Natural killer cell (primary cell): ENCODE measurements around the gene PLSCR4. TPM values are rescaled to one million over a fixed set of nuclear protein-coding genes. Genes with fewer than 3 reads are reported as not detected.

Experiments used
- ATAC-seq, 3 donors: fragments of 150-1000 bp in 2 of 3; fragments of 200-7000 bp in 1 of 3; cut with Tn5 transposase; 1 replicate in 1 of 3; 2 replicates in 2 of 3; pipeline ENCODE4 v1.10.0; 2021; ENCODE audit warnings: mild to moderate bottlenecking in 2 of 3, moderate library complexity in 2 of 3
- DNase-seq, 2 donors: peaks; one replicate each; pipeline versions ENCODE4 v3.0.0 to v3.0.0-alpha.2; 2013 to 2021; ENCODE audit warnings: mixed read lengths in 1 of 2
- H3K27ac ChIP-seq: one replicate; pipeline ENCODE4 v1.5.1; 2013; ENCODE audit warnings: mild to moderate bottlenecking, low read length
- H3K27me3 ChIP-seq: one replicate; pipeline ENCODE4 v1.6.1; 2013; ENCODE audit warnings: low read length; ENCODE audit not compliant: control insufficient read depth, insufficient read depth
- H3K36me3 ChIP-seq: one replicate; pipeline ENCODE4 v1.6.1; 2013; ENCODE audit warnings: low read length; ENCODE audit not compliant: control insufficient read depth, insufficient read depth
- H3K4me1 ChIP-seq: one replicate; pipeline ENCODE4 v1.6.1; 2013; ENCODE audit warnings: low read length; ENCODE audit not compliant: control insufficient read depth, insufficient read depth
- H3K4me3 ChIP-seq: one replicate; pipeline ENCODE4 v1.5.1; 2013; ENCODE audit warnings: low read length
- H3K9me3 ChIP-seq: one replicate; pipeline ENCODE4 v1.6.1; 2013; ENCODE audit warnings: low read length; ENCODE audit not compliant: control insufficient read depth, insufficient read depth
- H3K27ac Mint-ChIP-seq, 2 donors: one replicate each; pipeline ENCODE4 v1.8.0; 2022; ENCODE audit warnings: mild to moderate bottlenecking in 2 of 2, mixed read lengths in 2 of 2, moderate library complexity in 1 of 2
- H3K27me3 Mint-ChIP-seq, 2 donors: one replicate each; pipeline ENCODE4 v1.8.0; 2022; ENCODE audit warnings: low read depth in 2 of 2, mixed read lengths in 2 of 2
- H3K36me3 Mint-ChIP-seq: one replicate; pipeline ENCODE4 v1.8.0; 2022; ENCODE audit warnings: mixed read lengths
- H3K4me1 Mint-ChIP-seq, 2 donors: one replicate each; pipeline ENCODE4 v1.8.0; 2022; ENCODE audit warnings: mixed read lengths in 2 of 2
- H3K4me3 Mint-ChIP-seq: one replicate; pipeline ENCODE4 v1.8.0; 2022; ENCODE audit warnings: mild to moderate bottlenecking, moderate library complexity, mixed read lengths
- H3K9me3 Mint-ChIP-seq, 2 donors: one replicate each; pipeline ENCODE4 v1.8.0; 2022; ENCODE audit warnings: mixed read lengths in 2 of 2
- whole genome bisulfite sequencing: methylation state at CpG from one replicate; pipeline ENCODE4 v1.1.7; 2013; ENCODE audit warnings: missing lambda C conversion rate; ENCODE audit not compliant: insufficient coverage; 5-methylcytosine and 5-hydroxymethylcytosine counted together
- intact Hi-C: fragments of 100-400 bp; cut with micrococcal nuclease; formaldehyde crosslinking; loops from one replicate; pipeline ENCODE4 v1.14.2; 2022
- total RNA-seq, 4 donors: library from RNA; stranded (reverse); fragments of 120-200 nt in 1 of 4; gene quantifications; one replicate each; pipeline versions ENCODE4 v1.2.3 to v1.2.4, GENCODE V29; 2013 to 2022
- TF ChIP-seq, protein P1 (sequence below): fragments of 200-600 bp; IDR thresholded peaks from one replicate; pipeline ENCODE4 v1.8.0; 2022; ENCODE audit warnings: antibody characterized with exemption

Gene PLSCR4
- total RNA-seq, 3 donors from 2014 or later (not counting 1 experiment from before 2014, with no cell fraction given): 0.11 to 0.21 TPM; not detected in 1

DNA sequence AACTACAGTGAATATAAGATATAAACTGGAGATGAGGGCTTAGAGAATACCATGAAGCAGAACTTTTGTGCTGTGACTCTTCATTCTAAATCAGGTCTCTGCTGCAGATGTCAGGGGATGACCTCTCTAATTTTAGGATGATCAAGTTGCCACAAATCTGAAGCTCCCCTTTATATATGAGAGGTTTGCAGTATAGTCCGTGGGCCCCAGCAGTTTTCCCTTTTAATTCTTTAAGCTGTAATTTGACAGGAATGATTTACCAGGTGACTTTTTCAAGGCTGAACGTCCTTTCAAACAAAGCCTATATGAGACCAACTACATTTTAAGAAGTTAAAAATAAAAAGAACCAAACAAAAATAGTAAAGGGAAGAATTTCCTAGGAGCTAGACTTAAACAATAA, 85.0 kb downstream of the PLSCR4 start:
- WGBS: no CpG with 5 or more reads among the region's 2 CpGs
- TF ChIP-seq, protein P1, sequence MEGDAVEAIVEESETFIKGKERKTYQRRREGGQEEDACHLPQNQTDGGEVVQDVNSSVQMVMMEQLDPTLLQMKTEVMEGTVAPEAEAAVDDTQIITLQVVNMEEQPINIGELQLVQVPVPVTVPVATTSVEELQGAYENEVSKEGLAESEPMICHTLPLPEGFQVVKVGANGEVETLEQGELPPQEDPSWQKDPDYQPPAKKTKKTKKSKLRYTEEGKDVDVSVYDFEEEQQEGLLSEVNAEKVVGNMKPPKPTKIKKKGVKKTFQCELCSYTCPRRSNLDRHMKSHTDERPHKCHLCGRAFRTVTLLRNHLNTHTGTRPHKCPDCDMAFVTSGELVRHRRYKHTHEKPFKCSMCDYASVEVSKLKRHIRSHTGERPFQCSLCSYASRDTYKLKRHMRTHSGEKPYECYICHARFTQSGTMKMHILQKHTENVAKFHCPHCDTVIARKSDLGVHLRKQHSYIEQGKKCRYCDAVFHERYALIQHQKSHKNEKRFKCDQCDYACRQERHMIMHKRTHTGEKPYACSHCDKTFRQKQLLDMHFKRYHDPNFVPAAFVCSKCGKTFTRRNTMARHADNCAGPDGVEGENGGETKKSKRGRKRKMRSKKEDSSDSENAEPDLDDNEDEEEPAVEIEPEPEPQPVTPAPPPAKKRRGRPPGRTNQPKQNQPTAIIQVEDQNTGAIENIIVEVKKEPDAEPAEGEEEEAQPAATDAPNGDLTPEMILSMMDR: no peak
- Histone ChIP-seq H3K4me1 (peaks cover 6% of the 10 kb centered on the region), H3K36me3 (no peaks in the 10 kb centered on the region), H3K27ac (no peak overlapping the region), H3K4me3 (no peak overlapping the region), H3K9me3 (no peaks in the 10 kb centered on the region), H3K27me3 (peaks cover 8% of the 10 kb centered on the region)
- DNase-seq (no peak), ATAC-seq (no peak)
- Mint-ChIP-seq H3K27me3 (peaks cover 12 to 20% of the 10 kb centered on the region in 2 donors), H3K36me3 (no peaks in the 10 kb centered on the region), H3K27ac (no peak overlapping the region), H3K9me3 (peaks cover 3 to 5% of the 10 kb centered on the region in 2 donors), H3K4me1 (no peaks in the 10 kb centered on the region), H3K4me3 (no peak overlapping the region)
- intact Hi-C loops: no loop called here

GRCh38 chr3:146164971-146165769, 85.7 kb downstream of the PLSCR4 start:
- Histone ChIP-seq H3K4me1 (peaks cover 10% of the 10 kb centered on the region), H3K27me3 (peaks cover 11% of the 10 kb centered on the region), H3K27ac (no peak overlapping the region), H3K9me3 (no peaks in the 10 kb centered on the region), H3K4me3 (no peak overlapping the region), H3K36me3 (no peaks in the 10 kb centered on the region)
- DNase-seq (no peak), ATAC-seq (no peak)
- Mint-ChIP-seq H3K4me1 (peaks cover 1% of the 10 kb centered on the region in 2 donors), H3K4me3 (no peak overlapping the region), H3K27me3 (peaks cover 15 to 22% of the 10 kb centered on the region in 2 donors), H3K9me3 (peaks cover 3 to 4% of the 10 kb centered on the region in 2 donors), H3K36me3 (no peaks in the 10 kb centered on the region), H3K27ac (no peak overlapping the region)
- TF ChIP-seq, protein P1: no peak
- 89% methylated on average over 7 of the region's 7 CpGs for WGBS
- intact Hi-C loops: no loop called here

- peaks cover 3% of the 10 kb centered on the region in 2 donors for H3K9me3 Mint-ChIP-seq
- Histone ChIP-seq H3K27me3 (peaks cover 11% of the 10 kb centered on the region), H3K36me3 (no peaks in the 10 kb centered on the region), H3K9me3 (no peaks in the 10 kb centered on the region), H3K4me1 (peaks cover 10% of the 10 kb centered on the region), H3K27ac (no peak overlapping the region), H3K4me3 (no peak overlapping the region)
- peaks cover 21 to 29% of the 10 kb centered on the region in 2 donors for H3K27me3 Mint-ChIP-seq
- peaks cover 5 to 8% of the 10 kb centered on the region in 2 donors for H3K4me1 Mint-ChIP-seq
- no peaks in the 10 kb centered on the region for H3K36me3 Mint-ChIP-seq
- no peak for ATAC-seq
- DNase-seq: no peak
- no peak overlapping the region for H3K4me3 Mint-ChIP-seq
- intact Hi-C loops: no loop called here
- TF ChIP-seq, protein P1: no peak
- H3K27ac Mint-ChIP-seq: no peak overlapping the region
These were observed 86.4 kb downstream of the PLSCR4 start for GRCh38 chr3:146164506-146164905.

DNA sequence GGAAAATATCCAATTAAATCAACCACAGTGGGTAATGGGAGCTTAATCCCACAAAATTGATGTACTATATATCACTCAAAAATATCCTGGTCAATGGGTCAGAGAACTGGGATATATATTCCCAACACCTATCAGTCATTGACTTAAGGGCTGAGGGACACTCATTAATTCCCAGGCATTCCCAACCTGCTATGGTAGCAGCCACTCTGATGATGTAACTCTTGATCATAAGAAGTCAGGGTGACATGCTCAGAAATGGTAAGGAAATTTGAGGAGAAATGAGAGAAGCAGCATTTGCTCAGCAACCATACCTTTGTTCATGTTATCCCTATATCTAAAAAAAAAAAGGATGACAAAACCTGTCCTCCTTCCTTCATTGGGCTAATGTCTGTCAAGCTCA, 86.8 kb downstream of the PLSCR4 start:
- Histone ChIP-seq H3K36me3 (no peaks in the 10 kb centered on the region), H3K27me3 (peaks cover 11% of the 10 kb centered on the region), H3K27ac (no peak overlapping the region), H3K4me3 (no peak overlapping the region), H3K9me3 (no peaks in the 10 kb centered on the region), H3K4me1 (peaks cover 10% of the 10 kb centered on the region)
- TF ChIP-seq, protein P1: no peak
- peaks cover 3% of the 10 kb centered on the region in 2 donors for H3K9me3 Mint-ChIP-seq
- peaks cover 21 to 33% of the 10 kb centered on the region in 2 donors for H3K27me3 Mint-ChIP-seq
- no peak for ATAC-seq
- H3K36me3 Mint-ChIP-seq: no peaks in the 10 kb centered on the region
- H3K27ac Mint-ChIP-seq: no peak overlapping the region
- no peak for DNase-seq
- no peak overlapping the region for H3K4me3 Mint-ChIP-seq
- intact Hi-C loops: no loop called here
- H3K4me1 Mint-ChIP-seq: peaks cover 5 to 8% of the 10 kb centered on the region in 2 donors
